ENCODE results near the gene CIAO1. TPM values are rescaled to one million over a fixed set of nuclear protein-coding genes. Genes with fewer than 3 reads are reported as not detected.

The CIAO1 gene
- total and polyA plus RNA-seq, 2 donors (not counting 1 experiment from before 2014, with no cell fraction given) = 74.8 to 85.4 TPM

- Mint-ChIP-seq H3K9me3 (ENCODE audit: insufficient read depth) (no peaks in the 10 kb centered on the region), H3K27me3 (no peaks in the 10 kb centered on the region), H3K4me1 (peaks cover 16% of the 10 kb centered on the region), H3K27ac (peak overlapping the region; percentile 88), H3K4me3 (peak overlapping the region; percentile 49)
- H3K4me1 ChIP-seq (ENCODE audit: control insufficient read depth in 2 of 2, insufficient read depth in 2 of 2, low read length in 2 of 2) = peaks cover 15% of the 10 kb centered on the region in 2 donors
- no peak for ATAC-seq (ENCODE audit: low read depth)
- peaks cover 18% of the 10 kb centered on the region for H3K79me2 ChIP-seq (ENCODE audit: control insufficient read depth, insufficient read depth, low read length)
- no CpG with 5 or more reads among the region's 6 CpGs for WGBS (ENCODE audit: insufficient coverage)
- no peak overlapping the region for H3K27ac ChIP-seq (ENCODE audit: low read length in 2 of 2)
- POLR2A ChIA-PET = interaction anchor here (1.0 to 1.9 kb wide), 6 partner anchors 9 to 95 kb away, joined by 3 to 12 read pairs (median 3); partner anchors contain the start of genes ASTL and STARD7
- CTCF ChIA-PET = interaction anchor here (0.5 to 3.4 kb wide), 24 partner anchors 8 to 95 kb away, joined by 3 to 39 read pairs (median 8); partner anchors contain the start of genes ASTL, CIAO1, STARD7 and TMEM127
- no peak overlapping the region for H3K4me3 ChIP-seq (ENCODE audit: control extremely low read depth in 1 of 5, extremely low read depth in 1 of 5, insufficient read depth in 1 of 5, low read depth in 2 of 5, low read length in 4 of 5)
- H3K9me3 ChIP-seq (ENCODE audit: control extremely low read depth in 1 of 3, control insufficient read depth in 2 of 3, insufficient read depth in 1 of 3, low read length in 2 of 3) = no peaks in the 10 kb centered on the region
- no peaks in the 10 kb centered on the region for H3K36me3 ChIP-seq (replicated peaks in 1 of 2; ENCODE audit: control extremely low read depth in 1 of 2, control insufficient read depth in 1 of 2, extremely low read depth in 1 of 2, insufficient read depth in 2 of 2, low read length in 1 of 2)
- intact Hi-C loops (cut with micrococcal nuclease) = loop anchor here (1.0 kb wide), 1 partner anchor 8 kb away; no protein-coding TSS in a partner anchor
- H3K9ac ChIP-seq (ENCODE audit: low read length) = no peak overlapping the region
- no peak overlapping the region for H2AFZ ChIP-seq (ENCODE audit: insufficient read depth, low read depth, low read length, poor library complexity, severe bottlenecking)
- TF ChIP-seq, protein P1, sequence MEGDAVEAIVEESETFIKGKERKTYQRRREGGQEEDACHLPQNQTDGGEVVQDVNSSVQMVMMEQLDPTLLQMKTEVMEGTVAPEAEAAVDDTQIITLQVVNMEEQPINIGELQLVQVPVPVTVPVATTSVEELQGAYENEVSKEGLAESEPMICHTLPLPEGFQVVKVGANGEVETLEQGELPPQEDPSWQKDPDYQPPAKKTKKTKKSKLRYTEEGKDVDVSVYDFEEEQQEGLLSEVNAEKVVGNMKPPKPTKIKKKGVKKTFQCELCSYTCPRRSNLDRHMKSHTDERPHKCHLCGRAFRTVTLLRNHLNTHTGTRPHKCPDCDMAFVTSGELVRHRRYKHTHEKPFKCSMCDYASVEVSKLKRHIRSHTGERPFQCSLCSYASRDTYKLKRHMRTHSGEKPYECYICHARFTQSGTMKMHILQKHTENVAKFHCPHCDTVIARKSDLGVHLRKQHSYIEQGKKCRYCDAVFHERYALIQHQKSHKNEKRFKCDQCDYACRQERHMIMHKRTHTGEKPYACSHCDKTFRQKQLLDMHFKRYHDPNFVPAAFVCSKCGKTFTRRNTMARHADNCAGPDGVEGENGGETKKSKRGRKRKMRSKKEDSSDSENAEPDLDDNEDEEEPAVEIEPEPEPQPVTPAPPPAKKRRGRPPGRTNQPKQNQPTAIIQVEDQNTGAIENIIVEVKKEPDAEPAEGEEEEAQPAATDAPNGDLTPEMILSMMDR (IDR thresholded peaks at IDR 0.05) = no peak
- peak overlapping the region; percentile 58 for H3K4me2 ChIP-seq (replicated peaks; ENCODE audit: low read depth, low read length, poor library complexity, severe bottlenecking)
- no peak for DNase-seq
- no peaks in the 10 kb centered on the region for H3K27me3 ChIP-seq (replicated peaks in 1 of 4; ENCODE audit: control extremely low read depth in 1 of 4, control insufficient read depth in 3 of 4, insufficient read depth in 4 of 4, low read length in 3 of 4)
- no peaks in the 10 kb centered on the region for H4K20me1 ChIP-seq (ENCODE audit: control insufficient read depth, insufficient read depth, low read length, poor library complexity, severe bottlenecking)
Measured at GRCh38 chr2:96233436-96233835, 32.6 kb upstream of the CIAO1 start.

GRCh38 chr2:96233880-96234316 lies 32.1 kb upstream of the CIAO1 start:
- Mint-ChIP-seq H3K4me1 (peaks cover 16% of the 10 kb centered on the region), H3K27me3 (no peaks in the 10 kb centered on the region), H3K4me3 (peak overlapping the region; percentile 49), H3K9me3 (ENCODE audit: insufficient read depth) (no peaks in the 10 kb centered on the region), H3K27ac (peak overlapping the region; percentile 88)
- Histone ChIP-seq H3K4me3 (ENCODE audit: control extremely low read depth in 1 of 5, extremely low read depth in 1 of 5, insufficient read depth in 1 of 5, low read depth in 2 of 5, low read length in 4 of 5) (no peak overlapping the region), H3K4me2 (replicated peaks; ENCODE audit: low read depth, low read length, poor library complexity, severe bottlenecking) (peak overlapping the region; percentile 58), H3K27ac (ENCODE audit: low read length in 2 of 2) (no peak overlapping the region), H4K20me1 (ENCODE audit: control insufficient read depth, insufficient read depth, low read length, poor library complexity, severe bottlenecking) (no peaks in the 10 kb centered on the region), H3K9ac (ENCODE audit: low read length) (no peak overlapping the region), H3K9me3 (ENCODE audit: control extremely low read depth in 1 of 3, control insufficient read depth in 2 of 3, insufficient read depth in 1 of 3, low read length in 2 of 3) (no peaks in the 10 kb centered on the region), H2AFZ (ENCODE audit: insufficient read depth, low read depth, low read length, poor library complexity, severe bottlenecking) (no peak overlapping the region), H3K4me1 (ENCODE audit: control insufficient read depth in 2 of 2, insufficient read depth in 2 of 2, low read length in 2 of 2) (peaks cover 15% of the 10 kb centered on the region in 2 donors), H3K27me3 (replicated peaks in 1 of 4; ENCODE audit: control extremely low read depth in 1 of 4, control insufficient read depth in 3 of 4, insufficient read depth in 4 of 4, low read length in 3 of 4) (no peaks in the 10 kb centered on the region), H3K36me3 (replicated peaks in 1 of 2; ENCODE audit: control extremely low read depth in 1 of 2, control insufficient read depth in 1 of 2, extremely low read depth in 1 of 2, insufficient read depth in 2 of 2, low read length in 1 of 2) (no peaks in the 10 kb centered on the region), H3K79me2 (ENCODE audit: control insufficient read depth, insufficient read depth, low read length) (peaks cover 18% of the 10 kb centered on the region)
- ChIA-PET POLR2A (interaction anchor here (0.9 to 1.9 kb wide), 8 partner anchors 8 to 95 kb away, joined by 3 to 12 read pairs (median 3); partner anchors contain the start of genes ASTL, CIAO1, STARD7 and TMEM127), CTCF (interaction anchor here (0.5 to 3.4 kb wide), 23 partner anchors 8 to 95 kb away, joined by 3 to 39 read pairs (median 8); partner anchors contain the start of genes ASTL, CIAO1, STARD7 and TMEM127)
- TF ChIP-seq, protein P1 (IDR thresholded peaks at IDR 0.05) = peak; percentile 41
- no peak for TF ChIP-seq EZH2 (IDR thresholded peaks at IDR 0.05; ENCODE audit: borderline replicate concordance, insufficient read depth, low read depth, low read length, poor library complexity, severe bottlenecking)
- peak; percentile 70 for DNase-seq
- intact Hi-C loops (cut with micrococcal nuclease) = loop anchor here (1.0 kb wide), 1 partner anchor 9 kb away; no protein-coding TSS in a partner anchor
- WGBS (ENCODE audit: insufficient coverage) = 19% methylated on average over 4 of the region's 4 CpGs
- ATAC-seq (ENCODE audit: low read depth) = peak; percentile 98
